IMR-90 (cell line): ENCODE measurements around the gene LRP1-AS. TPM values are rescaled to one million over a fixed set of nuclear protein-coding genes. Genes with fewer than 3 reads are reported as not detected.

Experiments
- ATAC-seq: fragments of 200-7000 bp; cut with Tn5 transposase; 2 replicates; pipeline ENCODE4 v1.9.1; 2020; ENCODE audit warnings: low read depth, mild to moderate bottlenecking, moderate library complexity
- BruUV-seq: library from RNA; stranded (reverse); fragments of 400-500 nt; replicated peaks from 2 replicates; lab custom pipeline; 2021; lab: Mats Ljungman, UMichigan
- CTCF ChIA-PET: fragments of 300-600 bp; formaldehyde crosslinking; extraction: SDS; loops from one replicate; lab custom pipeline; 2021; ENCODE audit warnings: antibody characterized with exemption; lab: Yijun Ruan, JAX
- POLR2A ChIA-PET: fragments of 300-600 bp; sonication (Branson Sonifier 250); formaldehyde crosslinking; loops from one replicate; lab custom pipeline; 2022; ENCODE audit warnings: antibody characterized with exemption; ENCODE audit not compliant: unreplicated experiment; lab: Charles Lee
- DNase-seq: peaks from one replicate; pipeline ENCODE4 v3.0.0; 2013
- H2AFZ ChIP-seq: replicated peaks from 2 replicates; pipeline ENCODE3; 2013; ENCODE audit warnings: low read length, mild to moderate bottlenecking; ENCODE audit not compliant: poor library complexity
- H2AK5ac ChIP-seq: 2 replicates; pipeline ENCODE4 v1.6.1; 2013; ENCODE audit warnings: low read depth, low read length, inconsistent platforms
- H2AK9ac ChIP-seq: replicated peaks from 2 replicates; pipeline ENCODE3; 2013; ENCODE audit warnings: mild to moderate bottlenecking, low read depth, low read length, moderate library complexity; ENCODE audit not compliant: poor library complexity
- H2BK120ac ChIP-seq: 2 replicates; pipeline ENCODE4 v1.6.1; 2013; ENCODE audit warnings: low read depth, low read length, inconsistent platforms
- H2BK15ac ChIP-seq: 3 replicates; pipeline ENCODE4 v1.6.1; 2013; ENCODE audit warnings: low read depth, low read length, inconsistent platforms
- H2BK20ac ChIP-seq: 2 replicates; pipeline ENCODE4 v1.6.1; 2013; ENCODE audit warnings: low read depth, mild to moderate bottlenecking, inconsistent platforms, low read length, moderate library complexity
- H2BK5ac ChIP-seq: 2 replicates; pipeline ENCODE4 v1.6.1; 2013; ENCODE audit warnings: mild to moderate bottlenecking, low read depth, low read length, inconsistent platforms; ENCODE audit not compliant: poor library complexity, severe bottlenecking
- H3K14ac ChIP-seq: replicated peaks from 2 replicates; pipeline ENCODE4 v1.6.1; 2013; ENCODE audit warnings: low read depth, low read length, inconsistent platforms
- H3K18ac ChIP-seq: 2 replicates; pipeline ENCODE4 v1.6.1; 2013; ENCODE audit warnings: low read depth, low read length, control low read depth
- H3K23ac ChIP-seq: 2 replicates; pipeline ENCODE4 v1.6.1; 2013; ENCODE audit warnings: low read depth, low read length, inconsistent platforms
- H3K27ac ChIP-seq: 2 replicates; pipeline ENCODE4 v1.5.1; 2013; ENCODE audit warnings: mild to moderate bottlenecking, control low read depth, low read length; ENCODE audit not compliant: insufficient read depth
- H3K27me3 ChIP-seq: 2 replicates; pipeline ENCODE4 v1.6.1; 2013; ENCODE audit warnings: low read length; ENCODE audit not compliant: control insufficient read depth, insufficient read depth
- H3K36me3 ChIP-seq: 2 replicates; pipeline ENCODE4 v1.6.1; 2013; ENCODE audit warnings: low read length, mixed read lengths; ENCODE audit not compliant: control insufficient read depth, insufficient read depth
- H3K4ac ChIP-seq: 2 replicates; pipeline ENCODE4 v1.6.1; 2013; ENCODE audit warnings: low read depth, low read length, inconsistent platforms
- H3K4me1 ChIP-seq: 2 replicates; pipeline ENCODE4 v1.6.1; 2013; ENCODE audit warnings: low read length, mixed read lengths; ENCODE audit not compliant: control insufficient read depth, insufficient read depth
- H3K4me2 ChIP-seq: 2 replicates; pipeline ENCODE4 v1.6.1; 2013; ENCODE audit warnings: low read depth, mild to moderate bottlenecking, control low read depth, low read length, moderate library complexity
- H3K4me3 ChIP-seq: 2 replicates; pipeline ENCODE4 v1.5.1; 2013; ENCODE audit warnings: low read depth, mild to moderate bottlenecking, control low read depth, low read length, moderate library complexity; ENCODE audit not compliant: insufficient read depth
- H3K56ac ChIP-seq: 2 replicates; pipeline ENCODE4 v1.6.1; 2013; ENCODE audit warnings: low read length, inconsistent platforms; ENCODE audit not compliant: insufficient read depth; ENCODE audit errors: extremely low read depth
- H3K79me1 ChIP-seq, 2 experiments: 2 replicates each; pipeline ENCODE4 v1.6.1; 2013; ENCODE audit warnings: low read length in 2 of 2, inconsistent platforms in 1 of 2, low read depth in 1 of 2
- H3K9ac ChIP-seq: 2 replicates; pipeline ENCODE4 v1.6.1; 2013; ENCODE audit warnings: low read depth, low read length, control low read depth
- H3K9me1 ChIP-seq: 2 replicates; pipeline ENCODE4 v1.6.1; 2013; ENCODE audit warnings: low read length, inconsistent platforms; ENCODE audit not compliant: insufficient read depth
- H3K9me3 ChIP-seq: 2 replicates; pipeline ENCODE4 v1.6.1; 2013; ENCODE audit warnings: low read length; ENCODE audit not compliant: control insufficient read depth, insufficient read depth
- H4K20me1 ChIP-seq: 2 replicates; pipeline ENCODE4 v1.6.1; 2013; ENCODE audit warnings: low read length, inconsistent platforms; ENCODE audit not compliant: insufficient read depth
- H4K5ac ChIP-seq: 2 replicates; pipeline ENCODE4 v1.6.1; 2013; ENCODE audit warnings: mild to moderate bottlenecking, low read depth, low read length, control low read depth
- H4K8ac ChIP-seq, 2 experiments: 2 replicates each; pipeline ENCODE4 v1.6.1; 2013; ENCODE audit warnings: low read depth in 2 of 2, low read length in 2 of 2, control low read depth in 1 of 2, inconsistent platforms in 1 of 2
- H4K91ac ChIP-seq: 2 replicates; pipeline ENCODE4 v1.6.1; 2013; ENCODE audit warnings: low read depth, low read length, inconsistent platforms; ENCODE audit not compliant: insufficient read depth
- BHLHE40 ChIP-seq: fragments of 150-350 bp; IDR thresholded peaks from 2 replicates; pipeline ENCODE4 v1.6.1; 2016; ENCODE audit warnings: mild to moderate bottlenecking, low read depth, low read length
- CTCF ChIP-seq: conservative IDR thresholded peaks from 2 replicates; pipeline ENCODE4 v1.5.1; 2012; ENCODE audit warnings: mild to moderate bottlenecking, low read depth, low read length, improper control_type of control experiment
- SMC3 ChIP-seq: fragments of 150-350 bp; IDR thresholded peaks from 2 replicates; pipeline ENCODE4 v1.6.1; 2016; ENCODE audit warnings: low read depth, mild to moderate bottlenecking, antibody characterized with exemption, low read length, moderate library complexity
- WGBS, 2 experiments: methylation state at CpG; one replicate each; pipeline versions ENCODE4 v1.1.5 to v1.1.7; 2013; ENCODE audit warnings: missing lambda C conversion rate in 2 of 2; ENCODE audit not compliant: insufficient read length in 1 of 2; ENCODE audit errors: extremely low coverage in 2 of 2; 5-methylcytosine and 5-hydroxymethylcytosine counted together
- dilution Hi-C: fragments of 300-500 bp; cut with HindIII; formaldehyde crosslinking; loops from one replicate; pipeline ENCODE4 v1.14.3; 2018; ENCODE audit warnings: low sequenced_read_pairs; ENCODE audit not compliant: unreplicated experiment
- in situ Hi-C: fragments of 300-500 bp; cut with MboI; formaldehyde crosslinking; loops from 3 replicates; pipeline ENCODE4 v1.14.3; 2019; ENCODE audit warnings: low sequenced_read_pairs, inconsistent platforms, mixed read lengths
- intact Hi-C: fragments of 100-400 bp; cut with micrococcal nuclease; formaldehyde crosslinking; loops from 2 replicates; pipeline ENCODE4 v1.10.0; 2022
- polyA plus RNA-seq, 3 experiments: library from polyadenylated mRNA; depleted of rRNA; stranded (reverse); fragments of >200 nt; gene quantifications; 2 replicates each; pipeline ENCODE4 v1.2.3, GENCODE V29; 2012; ENCODE audit warnings: low replicate concordance in 1 of 3
- total RNA-seq: library from RNA; depleted of rRNA; stranded (reverse); fragments of >200 nt; gene quantifications from 2 replicates; pipeline ENCODE4 v1.2.3, GENCODE V29; 2012

The LRP1-AS gene
- total and polyA plus RNA-seq, 2 of the 4 experiments (the other 2 are of a cell fraction), result not detected

- no TSS peak for BruUV-seq
- ATAC-seq, result no peak
- 95% methylated on average over 3 of the region's 7 CpGs; no CpG with 5 or more reads in 1 of the 2 experiments for WGBS, 2 experiments
These were observed 22.6 kb upstream of the LRP1-AS start for GRCh38 chr12:57169969-57170368.

More at GRCh38 chr12:57169969-57170368, 22.6 kb upstream of the LRP1-AS start:
- H2AK5ac ChIP-seq, result no peak overlapping the region
- no peak overlapping the region for H3K23ac ChIP-seq
- H4K91ac ChIP-seq, result no peak overlapping the region
- H3K56ac ChIP-seq, result no peak overlapping the region
- H3K4me3 ChIP-seq, result no peak overlapping the region
- ChIA-PET POLR2A (no interaction called here), CTCF (no interaction called here)
- H2BK15ac ChIP-seq, result no peak overlapping the region
- no peaks in the 10 kb centered on the region for H3K27me3 ChIP-seq
- no peak overlapping the region for H2BK120ac ChIP-seq
- H3K14ac ChIP-seq, result no peak overlapping the region
- no peak overlapping the region for H2BK5ac ChIP-seq
- no peak overlapping the region for H3K4ac ChIP-seq
- H2BK20ac ChIP-seq, result no peak overlapping the region
- no peak overlapping the region for H2AK9ac ChIP-seq
- H3K27ac ChIP-seq, result no peak overlapping the region
- peaks cover 86% of the 10 kb centered on the region for H3K36me3 ChIP-seq
- peaks cover 12% of the 10 kb centered on the region for H3K4me1 ChIP-seq
- in situ Hi-C loops (no loop called here), intact Hi-C loops (no loop called here), dilution Hi-C loops (no loop called here)
- H2AFZ ChIP-seq, result no peak overlapping the region
- DNase-seq, result no peak
- no peak overlapping the region for H3K18ac ChIP-seq
- H4K20me1 ChIP-seq, result peaks cover 52% of the 10 kb centered on the region
- peaks cover 10 to 55% of the 10 kb centered on the region in 2 experiments for H3K79me1 ChIP-seq
- peaks cover 2% of the 10 kb centered on the region; the same call in 1 of the 2 replicates for H3K9me1 ChIP-seq
- no peak overlapping the region for H3K4me2 ChIP-seq
- TF ChIP-seq BHLHE40 (no peak), SMC3 (no peak), CTCF (no peak)
- H4K5ac ChIP-seq, result no peak overlapping the region
- H3K9me3 ChIP-seq, result no peaks in the 10 kb centered on the region
- H4K8ac ChIP-seq, result no peak overlapping the region
- H3K9ac ChIP-seq, result no peak overlapping the region
